Middle frontal gyrus (tissue), 1 donor: Measurements from ENCODE around the gene CCDC102B.

Source experiments
- DNase-seq: peaks from one replicate; pipeline ENCODE4 v3.0.0-alpha.2; 2015; ENCODE audit warnings: low spot score; ENCODE audit errors: extremely low spot score

The CCDC102B gene

GRCh38 chr18:69081846-69082245 is 284.0 kb downstream of the CCDC102B start:
- DNase-seq, result no peak

DNA sequence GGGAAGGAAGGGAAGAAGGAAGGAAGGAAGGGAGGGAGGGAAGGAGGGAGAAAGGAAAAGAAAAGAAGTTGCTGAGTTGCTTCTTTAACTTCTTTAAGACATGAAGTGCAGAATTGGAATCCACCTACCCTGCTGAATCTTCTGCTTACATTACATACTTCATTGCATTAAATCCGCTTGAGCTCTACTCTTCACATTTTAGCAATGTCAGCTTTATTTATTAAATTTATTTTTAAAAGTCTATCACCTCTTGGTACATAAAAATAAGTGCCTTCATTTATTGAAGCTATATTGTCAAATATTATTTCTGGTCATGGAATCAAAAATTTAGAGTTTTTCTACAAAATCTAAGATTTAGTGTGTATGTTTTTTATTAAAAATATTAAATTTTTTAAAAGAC is 284.6 kb downstream of the CCDC102B start:
- DNase-seq, result no peak

GRCh38 chr18:69085951-69086350 is 288.1 kb downstream of the CCDC102B start:
- DNase-seq, result no peak

GRCh38 chr18:69088973-69089372 is 291.1 kb downstream of the CCDC102B start:
- no peak for DNase-seq

- DNase-seq, result no peak
Measured at GRCh38 chr18:69097349-69097748, 299.5 kb downstream of the CCDC102B start.

DNA sequence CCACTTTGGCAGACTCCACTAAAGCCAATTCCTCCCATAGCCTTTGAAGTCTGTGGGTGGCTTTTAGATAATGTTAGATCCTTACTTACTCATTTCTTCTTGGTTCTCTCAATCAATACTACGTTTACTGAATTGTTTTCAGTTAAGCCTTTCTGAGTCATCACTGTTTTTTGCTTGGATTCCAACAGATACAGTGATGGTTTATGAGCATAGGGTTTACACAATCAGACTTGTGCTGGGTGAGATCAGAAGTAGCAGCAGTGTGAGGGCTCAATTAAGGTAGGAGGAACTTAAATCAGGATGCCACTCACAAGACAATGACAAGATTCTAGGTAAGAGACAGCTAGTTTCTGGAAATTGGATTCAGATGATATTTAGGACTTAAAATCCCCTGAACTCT is 305.1 kb downstream of the CCDC102B start:
- no peak for DNase-seq
